Upper lobe of right lung (tissue), 1 donor: ENCODE data around the gene ECI2. TPM values are rescaled to one million over a fixed set of nuclear protein-coding genes. Genes with fewer than 3 reads are reported as not detected.

Source experiments
- ATAC-seq: fragments of 200-7000 bp; cut with Tn5 transposase; one replicate; pipeline ENCODE4 v1.9.1; 2020; ENCODE audit warnings: mild to moderate bottlenecking, moderate library complexity
- DNase-seq: peaks from one replicate; pipeline ENCODE4 v3.0.0-alpha.2; 2020
- H3K27ac ChIP-seq: fragments of 200-600 bp; one replicate; pipeline ENCODE4 v1.8.0; 2022
- H3K27me3 ChIP-seq: fragments of 200-600 bp; one replicate; pipeline ENCODE4 v1.8.0; 2022; ENCODE audit warnings: mild to moderate bottlenecking
- H3K36me3 ChIP-seq: fragments of 200-600 bp; one replicate; pipeline ENCODE4 v1.8.0; 2022
- H3K4me1 ChIP-seq: fragments of 200-600 bp; one replicate; pipeline ENCODE4 v1.8.0; 2022
- H3K4me3 ChIP-seq: fragments of 200-600 bp; one replicate; pipeline ENCODE4 v1.8.0; 2022; ENCODE audit warnings: mild to moderate bottlenecking
- H3K9me3 ChIP-seq: fragments of 200-600 bp; one replicate; pipeline ENCODE4 v1.8.0; 2022
- CTCF ChIP-seq: fragments of 200-600 bp; IDR thresholded peaks from one replicate; pipeline ENCODE4 v1.8.0; 2022; ENCODE audit warnings: antibody characterized with exemption
- intact Hi-C: fragments of 100-400 bp; cut with DNase I; formaldehyde crosslinking; loops from one replicate; pipeline ENCODE4 v1.11.0; 2022
- long read RNA-seq: library from polyadenylated mRNA; unstranded; transcript quantifications from one replicate; pipeline ENCODE4 v2.0.0, GENCODE V29; 2021
- total RNA-seq: library from RNA; stranded (reverse); fragmentation: NEBNext Ultra II Directional; extraction: Animal tissue kit (Norgen Biotek cat#: 25700); gene quantifications from one replicate; pipeline ENCODE4 v1.2.1, GENCODE V29; 2021
- donor health status: DM: no; HTN: yes; CAD: no; lungs with severe emphysema.

ECI2 gene
- 33.9 TPM for total RNA-seq
- long read RNA-seq, transcript ECI2-202 (10 exons, 1,407 nt): minor isoform, 8 of 26 reads
- long read RNA-seq, transcript ECI2-201 (10 exons, 1,380 nt): major isoform, 15 of 26 reads
- long read RNA-seq, partial matches to known transcripts: 1 of 26 reads
- long read RNA-seq, other reads (novel, unspliced or antisense): 2 of 26 reads

- H3K27ac ChIP-seq: peak within 1 kb of the TSS; percentile 82
- TF ChIP-seq CTCF: no peak
- ATAC-seq: peak; percentile 74
These were observed at the start of gene ECI2 for GRCh38 chr6:4134841-4135664. Gene ECI2 (minus strand): TSS chr6:4135575. CDS start chr6:4135560, 15 bp downstream.

GRCh38 chr6:4180652-4181255 is 45.4 kb upstream of the ECI2 start:
- H3K4me1 ChIP-seq: no peaks in the 10 kb centered on the region
- no peak overlapping the region for H3K4me3 ChIP-seq
- H3K27me3 ChIP-seq: no peaks in the 10 kb centered on the region
- no peaks in the 10 kb centered on the region for H3K36me3 ChIP-seq
- no peak for DNase-seq
- intact Hi-C loops: no loop called here
- no peaks in the 10 kb centered on the region for H3K9me3 ChIP-seq
- H3K27ac ChIP-seq: no peak overlapping the region
- TF ChIP-seq CTCF: no peak
- ATAC-seq: no peak

More at GRCh38 chr6:4134841-4135664, at the start of gene ECI2:
- H3K27me3 ChIP-seq: no peaks in the 10 kb centered on the region
- peaks cover 17% of the 10 kb centered on the region for H3K36me3 ChIP-seq
- peak; percentile 89 for DNase-seq
- H3K9me3 ChIP-seq: no peaks in the 10 kb centered on the region
- H3K4me3 ChIP-seq: peak within 1 kb of the TSS; percentile 54
- peaks cover 7% of the 10 kb centered on the region for H3K4me1 ChIP-seq
- intact Hi-C loops: no loop called here

GRCh38 chr6:4179960-4180651 is 44.7 kb upstream of the ECI2 start:
- no peak overlapping the region for H3K27ac ChIP-seq
- intact Hi-C loops: no loop called here
- DNase-seq: no peak
- no peaks in the 10 kb centered on the region for H3K36me3 ChIP-seq
- ATAC-seq: no peak
- TF ChIP-seq CTCF: no peak
- no peaks in the 10 kb centered on the region for H3K9me3 ChIP-seq
- H3K4me1 ChIP-seq: no peaks in the 10 kb centered on the region
- H3K27me3 ChIP-seq: no peaks in the 10 kb centered on the region
- no peak overlapping the region for H3K4me3 ChIP-seq

- no peaks in the 10 kb centered on the region for H3K36me3 ChIP-seq
- no peak for ATAC-seq
- H3K4me3 ChIP-seq: no peak overlapping the region
- no peak for TF ChIP-seq CTCF
- no peaks in the 10 kb centered on the region for H3K4me1 ChIP-seq
- no peak for DNase-seq
- no peaks in the 10 kb centered on the region for H3K9me3 ChIP-seq
- intact Hi-C loops: no loop called here
- no peaks in the 10 kb centered on the region for H3K27me3 ChIP-seq
- H3K27ac ChIP-seq: no peak overlapping the region
These were observed 43.5 kb upstream of the ECI2 start for GRCh38 chr6:4178737-4179333.

GRCh38 chr6:4176907-4177306 is 41.5 kb upstream of the ECI2 start:
- intact Hi-C loops: no loop called here
- no peak overlapping the region for H3K27ac ChIP-seq
- no peaks in the 10 kb centered on the region for H3K27me3 ChIP-seq
- H3K4me3 ChIP-seq: no peak overlapping the region
- no peaks in the 10 kb centered on the region for H3K9me3 ChIP-seq
- TF ChIP-seq CTCF: no peak
- no peaks in the 10 kb centered on the region for H3K4me1 ChIP-seq
- H3K36me3 ChIP-seq: no peaks in the 10 kb centered on the region
- ATAC-seq (no peak), DNase-seq (no peak)
